NT2/D1 (cell line): ENCODE measurements around the gene KCNJ2.

Experiments
- YY1 ChIP-seq: IDR thresholded peaks from 2 replicates; pipeline ENCODE4 v1.6.1; 2011; ENCODE audit not compliant: insufficient read length, insufficient read depth
- ZNF274 ChIP-seq: IDR thresholded peaks from 2 replicates; pipeline ENCODE4 v1.6.1; 2011; ENCODE audit warnings: mild to moderate bottlenecking, low read depth, low read length

DNA sequence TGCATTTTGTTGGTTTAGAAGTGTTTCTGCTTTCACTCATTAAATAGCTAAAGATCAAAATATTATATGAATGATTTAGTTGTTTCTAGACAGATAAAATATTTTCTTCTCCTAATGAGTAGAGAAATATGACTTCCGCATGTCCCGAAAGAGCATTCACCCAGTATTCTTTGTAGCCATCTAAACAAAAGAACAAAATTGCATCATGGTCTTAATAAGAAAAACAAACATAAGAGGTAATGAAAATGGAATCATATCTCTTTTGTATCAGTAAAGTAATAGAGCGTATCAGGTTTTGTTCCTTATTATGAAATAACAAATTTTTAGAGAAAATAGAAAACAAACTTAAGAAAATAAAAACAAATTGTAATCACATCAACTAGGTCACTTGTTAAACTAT, 16.1 kb upstream of the KCNJ2 start:
- TF ChIP-seq ZNF274: no peak
- no peak for TF ChIP-seq YY1
